ENCODE measurements around the gene CRISP1. TPM values are rescaled to one million over a fixed set of nuclear protein-coding genes. Genes with fewer than 3 reads are reported as not detected.

CRISP1 gene
- total and polyA plus RNA-seq, 2 of the 4 experiments (the other 2 are of a cell fraction): not detected

DNA sequence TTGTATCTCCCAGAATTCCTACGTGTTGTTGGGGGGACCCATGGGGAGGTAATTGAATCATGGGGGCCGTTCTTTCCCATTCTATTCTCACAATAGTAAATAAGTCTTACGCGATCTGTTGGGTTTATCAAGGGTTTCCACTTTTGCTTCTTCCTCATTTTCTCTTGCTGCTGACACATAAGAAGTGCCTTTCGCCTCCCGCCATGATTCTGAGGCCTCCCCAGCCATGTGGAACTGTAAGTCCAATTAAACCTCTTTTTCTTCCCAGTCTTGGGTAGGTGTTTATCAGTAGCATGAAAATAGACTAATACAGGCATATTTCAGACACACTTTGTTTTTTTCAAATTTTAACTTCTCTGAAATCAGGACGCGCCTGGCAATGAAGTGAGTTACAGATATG, 64.8 kb downstream of the CRISP1 start:
- Histone ChIP-seq H3K27me3 (ENCODE audit: control insufficient read depth, insufficient read depth, low read length) (no peaks in the 10 kb centered on the region), H2AFZ (replicated peaks; ENCODE audit: low read length, poor library complexity) (no peak overlapping the region), H2BK5ac (ENCODE audit: low read depth, low read length, poor library complexity, severe bottlenecking) (no peak overlapping the region), H2BK20ac (ENCODE audit: low read depth, low read length) (no peak overlapping the region), H3K18ac (ENCODE audit: low read depth, low read length) (no peak overlapping the region), H2BK15ac (ENCODE audit: low read depth, low read length) (no peak overlapping the region), H3K4me3 (ENCODE audit: insufficient read depth, low read depth, low read length) (no peak overlapping the region), H2BK120ac (ENCODE audit: low read depth, low read length) (no peak overlapping the region), H3K4ac (ENCODE audit: low read depth, low read length) (no peak overlapping the region), H4K91ac (ENCODE audit: insufficient read depth, low read depth, low read length) (no peak overlapping the region), H3K4me2 (ENCODE audit: low read depth, low read length) (no peak overlapping the region), H3K9ac (ENCODE audit: low read depth, low read length) (no peak overlapping the region), H4K8ac (ENCODE audit: low read depth in 2 of 2, low read length in 2 of 2) (no peak overlapping the region), H2AK9ac (replicated peaks; ENCODE audit: low read depth, low read length, poor library complexity) (no peak overlapping the region), H4K5ac (ENCODE audit: low read depth, low read length) (no peak overlapping the region), H2AK5ac (ENCODE audit: low read depth, low read length) (no peak overlapping the region), H3K79me1 (ENCODE audit: low read depth in 1 of 2, low read length in 2 of 2) (no peaks in the 10 kb centered on the region), H3K27ac (ENCODE audit: insufficient read depth, low read length) (no peak overlapping the region), H3K4me1 (ENCODE audit: control insufficient read depth, insufficient read depth, low read length) (no peaks in the 10 kb centered on the region), H3K36me3 (ENCODE audit: control insufficient read depth, insufficient read depth, low read length) (no peaks in the 10 kb centered on the region), H3K56ac (ENCODE audit: extremely low read depth, insufficient read depth, low read length) (no peak overlapping the region), H3K9me1 (ENCODE audit: insufficient read depth, low read length) (no peaks in the 10 kb centered on the region), H3K23ac (ENCODE audit: low read depth, low read length) (no peak overlapping the region), H3K14ac (replicated peaks; ENCODE audit: low read depth, low read length) (no peak overlapping the region), H4K20me1 (ENCODE audit: insufficient read depth, low read length) (no peaks in the 10 kb centered on the region), H3K9me3 (ENCODE audit: control insufficient read depth, insufficient read depth, low read length) (peaks cover 7% of the 10 kb centered on the region)
- ChIA-PET CTCF (no interaction called here), POLR2A (ENCODE audit: unreplicated experiment) (no interaction called here)
- dilution Hi-C loops (cut with HindIII; ENCODE audit: low sequenced_read_pairs, unreplicated experiment) (no loop called here), in situ Hi-C loops (cut with MboI; ENCODE audit: low sequenced_read_pairs) (no loop called here), intact Hi-C loops (cut with micrococcal nuclease) (no loop called here)
- TF ChIP-seq MAZ (IDR thresholded peaks at IDR 0.05; ENCODE audit: borderline replicate concordance, low read depth, low read length): no peak
- TF ChIP-seq CTCF (conservative IDR thresholded peaks at IDR 0.05; ENCODE audit: low read depth, low read length): no peak
- no peak for TF ChIP-seq RAD21 (IDR thresholded peaks at IDR 0.05; ENCODE audit: low read length)
- TF ChIP-seq NFE2L2 (IDR thresholded peaks at IDR 0.05; ENCODE audit: low read depth, low read length): no peak
- no peak for TF ChIP-seq RCOR1 (IDR thresholded peaks at IDR 0.05; ENCODE audit: insufficient replicate concordance, low read length)
- TF ChIP-seq, protein P1, sequence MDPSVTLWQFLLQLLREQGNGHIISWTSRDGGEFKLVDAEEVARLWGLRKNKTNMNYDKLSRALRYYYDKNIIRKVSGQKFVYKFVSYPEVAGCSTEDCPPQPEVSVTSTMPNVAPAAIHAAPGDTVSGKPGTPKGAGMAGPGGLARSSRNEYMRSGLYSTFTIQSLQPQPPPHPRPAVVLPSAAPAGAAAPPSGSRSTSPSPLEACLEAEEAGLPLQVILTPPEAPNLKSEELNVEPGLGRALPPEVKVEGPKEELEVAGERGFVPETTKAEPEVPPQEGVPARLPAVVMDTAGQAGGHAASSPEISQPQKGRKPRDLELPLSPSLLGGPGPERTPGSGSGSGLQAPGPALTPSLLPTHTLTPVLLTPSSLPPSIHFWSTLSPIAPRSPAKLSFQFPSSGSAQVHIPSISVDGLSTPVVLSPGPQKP (IDR thresholded peaks at IDR 0.05; ENCODE audit: borderline replicate concordance, low read depth, low read length): no peak
- no peak for TF ChIP-seq SMC3 (IDR thresholded peaks at IDR 0.05; ENCODE audit: low read depth, low read length)
- TF ChIP-seq, protein P2, sequence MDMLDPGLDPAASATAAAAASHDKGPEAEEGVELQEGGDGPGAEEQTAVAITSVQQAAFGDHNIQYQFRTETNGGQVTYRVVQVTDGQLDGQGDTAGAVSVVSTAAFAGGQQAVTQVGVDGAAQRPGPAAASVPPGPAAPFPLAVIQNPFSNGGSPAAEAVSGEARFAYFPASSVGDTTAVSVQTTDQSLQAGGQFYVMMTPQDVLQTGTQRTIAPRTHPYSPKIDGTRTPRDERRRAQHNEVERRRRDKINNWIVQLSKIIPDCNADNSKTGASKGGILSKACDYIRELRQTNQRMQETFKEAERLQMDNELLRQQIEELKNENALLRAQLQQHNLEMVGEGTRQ (IDR thresholded peaks at IDR 0.05; ENCODE audit: low read depth, low read length): no peak
- no peak for TF ChIP-seq CHD1 (IDR thresholded peaks at IDR 0.05; ENCODE audit: low read depth, low read length)
- TF ChIP-seq POLR2A (IDR thresholded peaks at IDR 0.05; ENCODE audit: low read depth, low read length): no peak
- TF ChIP-seq RFX5 (IDR thresholded peaks at IDR 0.05; ENCODE audit: low read depth, low read length): no peak
- no peak for TF ChIP-seq BHLHE40 (IDR thresholded peaks at IDR 0.05; ENCODE audit: low read depth, low read length)
- TF ChIP-seq CEBPB (IDR thresholded peaks at IDR 0.05; ENCODE audit: low read depth, low read length): no peak
- no peak for TF ChIP-seq FOS (IDR thresholded peaks at IDR 0.05; ENCODE audit: low read depth, low read length)
- TF ChIP-seq MAFK (IDR thresholded peaks at IDR 0.05; ENCODE audit: low read depth, low read length): no peak
- DNase-seq (no peak), ATAC-seq (ENCODE audit: low read depth) (no peak)
- no TSS peak for BruUV-seq (replicated peaks)
- no CpG with 5 or more reads among the region's 8 CpGs for WGBS, 2 experiments (ENCODE audit: extremely low coverage in 2 of 2, insufficient read length in 1 of 2)

Data from IMR-90 (cell line).